Middle frontal gyrus (tissue), 1 donor: ENCODE measurements around the gene ATRAID.
"Not testable (repeated sequence)": the region's sequence is repeated elsewhere in the genome, so short reads cannot be mapped to it uniquely, and the experiment has no call there.

Experiments used
- DNase-seq: peaks from one replicate; pipeline ENCODE4 v3.0.0-alpha.2; 2015; ENCODE audit warnings: low spot score; ENCODE audit errors: extremely low spot score

The ATRAID gene

GRCh38 chr2:27191070-27191829 lies 20.6 kb upstream of the ATRAID start:
- DNase-seq: peak; percentile 39

DNA sequence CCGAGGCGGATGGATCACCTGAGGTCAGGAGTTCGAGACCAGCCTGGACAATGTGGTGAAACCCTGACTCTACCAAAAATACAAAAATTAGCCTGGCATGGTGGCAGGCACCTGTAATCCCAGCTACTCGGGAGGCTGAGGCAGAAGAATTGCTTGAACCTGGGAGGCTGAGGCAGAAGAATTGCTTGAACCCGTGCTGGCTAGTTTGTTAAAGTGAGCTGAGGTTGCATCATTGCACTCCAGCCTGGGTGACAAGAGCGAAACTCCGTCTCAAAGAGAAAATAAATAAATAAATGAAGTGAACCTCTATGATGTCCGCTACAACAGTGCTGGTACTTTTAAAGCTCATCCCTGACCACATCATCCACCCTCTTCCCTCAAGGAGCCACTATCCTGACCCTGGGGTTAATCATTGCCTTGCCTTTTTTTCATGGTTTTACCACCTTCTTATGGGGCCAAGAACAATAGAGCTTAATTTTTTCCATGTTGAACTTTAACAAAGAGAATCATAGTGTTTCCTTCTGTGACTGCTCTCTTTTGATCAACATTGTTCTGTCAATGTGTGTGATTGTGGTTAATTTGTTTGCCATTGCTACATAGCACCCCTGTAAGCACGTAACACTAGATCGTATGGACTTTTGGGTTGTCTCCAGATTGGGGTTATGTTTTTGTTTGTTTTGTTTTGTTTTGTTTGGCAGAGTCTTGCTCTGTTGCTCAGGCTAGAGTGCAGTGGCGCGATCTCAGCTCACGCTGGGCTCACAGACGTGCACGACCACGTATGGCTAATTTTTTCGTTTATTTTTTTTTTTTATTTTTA lies 17.1 kb upstream of the ATRAID start:
- no peak for DNase-seq

GRCh38 chr2:27195799-27196198 lies 16.0 kb upstream of the ATRAID start:
- not testable (repeated sequence) for DNase-seq

- DNase-seq: not testable (repeated sequence)
These were observed 13.8 kb upstream of the ATRAID start for GRCh38 chr2:27198068-27198467.

DNA sequence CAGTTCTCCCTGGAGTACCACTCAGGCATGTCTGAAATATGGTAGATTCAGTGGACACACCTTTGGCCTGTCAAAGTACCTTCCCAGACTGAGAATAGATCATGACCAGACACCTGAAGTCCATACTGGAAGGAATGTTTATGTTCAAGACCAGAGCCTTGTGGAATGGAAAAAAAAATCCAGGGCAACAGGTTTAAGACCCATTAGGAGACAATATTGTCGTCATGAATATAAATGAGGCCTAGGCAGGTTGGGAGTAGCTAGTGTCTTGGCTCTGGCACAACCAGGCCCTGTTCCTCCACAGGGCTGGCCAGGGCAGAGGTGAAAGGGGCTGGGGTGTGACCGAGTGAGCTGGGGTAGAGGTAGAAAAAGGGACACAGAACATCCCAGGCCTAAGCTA lies 13.2 kb upstream of the ATRAID start:
- no peak for DNase-seq

- no peak for DNase-seq
These were observed 12.6 kb upstream of the ATRAID start for GRCh38 chr2:27199241-27199640.

DNA sequence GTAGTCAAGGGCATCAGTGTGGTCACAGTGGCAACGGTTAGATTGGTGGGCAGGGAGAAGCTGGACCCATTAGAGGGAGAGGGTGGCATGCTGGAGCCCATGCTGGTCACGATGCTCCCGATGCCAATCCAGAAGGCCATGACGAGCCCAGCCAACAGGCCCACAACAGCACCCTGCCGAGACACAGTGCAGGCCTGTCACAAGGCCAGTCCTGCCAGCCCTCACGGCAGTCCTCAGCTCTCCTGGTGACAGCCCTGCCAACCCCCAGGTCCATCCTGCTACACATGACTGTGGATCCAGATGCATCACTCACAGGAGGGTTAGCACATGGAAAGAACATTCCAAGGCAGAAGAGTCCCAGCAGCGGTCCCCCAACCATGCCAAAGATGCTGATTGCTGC lies 10.2 kb upstream of the ATRAID start:
- DNase-seq: no peak

- no peak for DNase-seq
These were observed 9.0 kb upstream of the ATRAID start for GRCh38 chr2:27202854-27203253.

GRCh38 chr2:27203741-27204140 lies 8.1 kb upstream of the ATRAID start:
- no peak for DNase-seq

DNA sequence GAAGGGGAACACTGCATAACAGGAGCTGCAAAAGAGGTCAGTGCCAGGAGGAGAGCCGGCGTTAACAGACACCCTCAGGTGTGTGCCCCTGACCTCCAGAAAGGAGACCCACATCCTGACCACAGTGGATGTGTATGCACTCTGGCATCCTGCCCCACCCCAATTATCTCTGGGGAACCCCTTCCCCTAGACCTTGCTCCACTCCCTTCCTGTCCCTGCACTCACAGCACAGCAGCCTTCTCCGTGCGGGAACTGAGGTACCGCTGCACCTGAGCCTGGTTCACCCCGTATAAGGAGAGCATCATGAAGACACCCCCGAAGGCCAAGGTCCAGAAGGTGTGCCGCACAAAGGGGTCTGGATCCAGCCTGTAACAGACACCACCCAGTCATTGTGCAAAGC lies 7.3 kb upstream of the ATRAID start:
- no peak for DNase-seq

GRCh38 chr2:27205206-27205605 lies 6.6 kb upstream of the ATRAID start:
- DNase-seq: no peak

- no peak for DNase-seq
These were observed 5.5 kb upstream of the ATRAID start for GRCh38 chr2:27206346-27206745.

DNA sequence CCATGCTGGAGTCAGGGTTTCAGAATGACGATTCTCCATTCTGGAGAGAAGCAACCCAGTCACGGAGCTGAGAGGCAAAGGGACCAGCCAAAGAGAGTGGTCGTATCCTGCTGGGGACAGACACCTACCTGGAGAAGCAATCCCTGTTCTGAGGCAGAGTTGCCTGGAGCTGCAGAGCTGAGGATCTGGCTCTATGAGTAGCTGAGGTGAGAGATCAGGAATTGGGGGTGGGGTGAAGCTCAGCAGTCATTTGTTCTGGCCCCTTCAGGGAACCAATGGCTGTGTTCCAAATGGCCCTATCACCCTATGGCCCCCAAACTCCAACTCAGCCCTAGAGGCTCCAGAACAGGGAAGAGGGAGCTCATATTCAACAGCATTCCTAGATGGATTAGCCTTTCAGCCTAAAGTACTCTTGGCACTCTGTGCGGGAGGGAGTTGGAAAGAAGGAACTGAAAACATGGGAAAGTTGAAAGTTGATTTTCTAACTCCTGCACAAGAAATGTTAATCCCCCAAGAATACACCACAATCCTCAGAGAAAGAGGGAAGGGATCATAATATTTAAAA lies 3.3 kb upstream of the ATRAID start:
- no peak for DNase-seq

- DNase-seq: no peak
These were observed 2.0 kb upstream of the ATRAID start for GRCh38 chr2:27209621-27210401.

GRCh38 chr2:27211241-27211942 lies 449 bp upstream of the ATRAID start:
- DNase-seq: no peak

DNA sequence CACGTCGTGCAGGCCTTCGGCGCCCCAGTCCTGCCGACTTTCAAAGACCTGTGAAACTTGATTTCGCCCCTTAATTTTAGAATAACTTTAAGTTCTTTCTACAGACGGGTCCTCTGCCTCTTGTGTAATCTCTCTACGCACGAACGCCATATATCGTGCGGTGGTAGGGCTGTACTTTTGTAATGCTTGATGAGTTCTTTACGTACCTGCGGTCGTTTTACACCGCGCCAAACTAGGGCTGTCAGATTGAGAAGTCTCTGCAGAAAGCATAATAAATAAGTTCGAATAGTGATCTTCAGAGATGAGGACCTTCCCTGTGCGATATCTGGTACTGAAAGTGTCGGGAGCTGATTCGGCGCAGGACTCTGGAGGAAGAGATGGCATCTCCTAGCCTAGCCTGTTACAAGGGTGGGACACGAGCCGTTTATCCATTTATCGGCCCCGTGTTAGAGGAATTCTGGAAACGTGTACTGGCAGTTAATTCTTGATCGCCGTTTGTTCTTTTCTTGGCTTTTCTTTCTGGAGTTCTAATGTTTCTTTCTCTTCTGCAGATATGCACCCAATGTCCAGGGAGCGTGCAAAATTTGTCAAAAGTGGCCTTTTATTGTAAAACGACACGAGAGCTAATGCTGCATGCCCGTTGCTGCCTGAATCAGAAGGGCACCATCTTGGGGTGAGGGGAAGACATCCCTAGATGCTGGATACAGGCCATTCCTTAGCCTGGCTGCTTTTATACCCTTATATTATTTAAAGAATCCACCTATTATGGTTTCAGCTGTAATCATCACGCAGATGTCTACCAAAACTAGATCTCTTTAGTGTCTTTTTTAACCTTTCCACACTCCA lies 1.0 kb downstream of the ATRAID start:
- no peak for DNase-seq

GRCh38 chr2:27214941-27215340 lies 3.1 kb downstream of the ATRAID start:
- DNase-seq: no peak

DNA sequence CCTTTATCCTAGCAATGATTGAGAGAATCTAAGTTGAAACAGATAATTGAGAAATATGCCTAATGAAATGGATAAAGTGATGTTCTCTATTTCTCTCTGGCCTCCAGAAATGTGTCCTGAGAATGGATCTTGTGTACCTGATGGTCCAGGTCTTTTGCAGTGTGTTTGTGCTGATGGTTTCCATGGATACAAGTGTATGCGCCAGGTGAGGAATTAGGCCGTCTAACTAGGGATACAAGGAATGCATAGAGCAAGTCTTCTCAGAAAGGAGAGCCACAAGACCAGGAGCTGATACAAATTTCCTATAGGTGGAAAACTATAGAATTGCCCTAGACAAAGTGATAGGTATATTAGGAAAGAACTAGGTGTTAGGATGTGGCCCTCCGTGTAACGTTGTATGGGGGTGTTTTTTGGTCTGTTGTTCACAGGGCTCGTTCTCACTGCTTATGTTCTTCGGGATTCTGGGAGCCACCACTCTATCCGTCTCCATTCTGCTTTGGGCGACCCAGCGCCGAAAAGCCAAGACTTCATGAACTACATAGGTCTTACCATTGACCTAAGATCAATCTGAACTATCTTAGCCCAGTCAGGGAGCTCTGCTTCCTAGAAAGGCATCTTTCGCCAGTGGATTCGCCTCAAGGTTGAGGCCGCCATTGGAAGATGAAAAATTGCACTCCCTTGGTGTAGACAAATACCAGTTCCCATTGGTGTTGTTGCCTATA lies 4.7 kb downstream of the ATRAID start:
- DNase-seq: no peak
